Stimulated activated memory B cell treated with anti-CD40 and anti-IgM and Interleukin-4, amounts not matched to agents 10 μg/mL and 1 μg/mL and 100 μg/mL, for 72 hours (primary cell): Measurements from ENCODE around the gene SPEN.
"Not testable (repeated sequence)": the region's sequence is repeated elsewhere in the genome, so short reads cannot be mapped to it uniquely, and the experiment has no call there.

Experiments used
- ATAC-seq: fragments of 150-1000 bp; cut with Tn5 transposase; 2 replicates; pipeline ENCODE4 v1.10.0; 2021
- H3K27ac Mint-ChIP-seq: one replicate; pipeline ENCODE4 v1.8.0; 2022; ENCODE audit warnings: mild to moderate bottlenecking, mixed read lengths
- H3K27me3 Mint-ChIP-seq: one replicate; pipeline ENCODE4 v1.8.0; 2022; ENCODE audit warnings: mixed read lengths
- H3K36me3 Mint-ChIP-seq: one replicate; pipeline ENCODE4 v1.8.0; 2022; ENCODE audit warnings: mixed read lengths
- H3K4me1 Mint-ChIP-seq: one replicate; pipeline ENCODE4 v1.8.0; 2022; ENCODE audit warnings: mixed read lengths
- H3K4me3 Mint-ChIP-seq: one replicate; pipeline ENCODE4 v1.8.0; 2022; ENCODE audit warnings: mild to moderate bottlenecking, moderate library complexity, mixed read lengths
- H3K9me3 Mint-ChIP-seq: one replicate; pipeline ENCODE4 v1.8.0; 2022; ENCODE audit warnings: mixed read lengths

SPEN gene

GRCh38 chr1:15843826-15844572 is 3.5 kb upstream of the SPEN start:
- Mint-ChIP-seq H3K36me3 (peaks cover 6% of the 10 kb centered on the region), H3K4me3 (no peak overlapping the region), H3K4me1 (peaks cover 30% of the 10 kb centered on the region), H3K27ac (peak overlapping the region; percentile 62), H3K27me3 (no peaks in the 10 kb centered on the region), H3K9me3 (no peaks in the 10 kb centered on the region)
- ATAC-seq = no peak

DNA sequence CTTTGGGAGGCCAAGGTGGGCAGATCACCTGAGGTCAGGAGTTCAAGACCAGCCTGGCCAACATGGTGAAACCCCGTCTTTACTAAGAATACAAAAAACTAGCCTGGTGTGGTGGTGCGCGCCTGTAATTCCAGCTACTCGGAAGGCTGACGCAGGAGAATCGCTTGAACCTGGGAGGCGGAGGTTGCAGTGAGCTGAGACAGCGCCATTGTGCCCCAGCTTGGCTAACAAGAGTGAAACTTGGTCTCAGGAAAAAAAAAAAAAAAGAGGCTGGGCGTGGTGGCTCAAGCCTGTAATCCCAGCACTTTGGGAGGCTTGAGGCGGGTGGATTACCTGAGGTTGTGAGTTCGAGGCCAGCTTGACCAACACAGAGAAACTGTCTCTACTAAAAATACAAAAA is 1.5 kb upstream of the SPEN start:
- peaks cover 50% of the 10 kb centered on the region for H3K4me1 Mint-ChIP-seq
- ATAC-seq, H3K27me3 Mint-ChIP-seq, H3K27ac Mint-ChIP-seq, H3K9me3 Mint-ChIP-seq: not testable (repeated sequence)
- peaks cover 11% of the 10 kb centered on the region for H3K36me3 Mint-ChIP-seq
- H3K4me3 Mint-ChIP-seq = peak overlapping the region; percentile 54

DNA sequence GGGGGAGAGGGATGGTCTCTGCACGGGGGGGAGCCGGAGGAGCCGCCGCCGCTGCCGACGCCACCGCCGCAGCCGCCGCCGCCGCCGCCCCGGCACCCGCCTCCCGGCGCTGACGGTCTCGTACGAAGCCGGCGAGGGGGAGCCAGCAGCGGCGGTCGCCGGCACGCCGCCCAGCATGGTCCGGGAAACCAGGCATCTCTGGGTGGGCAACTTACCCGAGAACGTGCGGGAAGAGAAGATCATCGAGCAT is 311 bp downstream of the SPEN start:
- Mint-ChIP-seq H3K36me3 (peaks cover 11% of the 10 kb centered on the region), H3K4me1 (peaks cover 68% of the 10 kb centered on the region), H3K27me3 (no peaks in the 10 kb centered on the region), H3K27ac (peak overlapping the region; percentile 98), H3K9me3 (no peaks in the 10 kb centered on the region), H3K4me3 (peak overlapping the region; percentile 92)
- ATAC-seq = no peak

DNA sequence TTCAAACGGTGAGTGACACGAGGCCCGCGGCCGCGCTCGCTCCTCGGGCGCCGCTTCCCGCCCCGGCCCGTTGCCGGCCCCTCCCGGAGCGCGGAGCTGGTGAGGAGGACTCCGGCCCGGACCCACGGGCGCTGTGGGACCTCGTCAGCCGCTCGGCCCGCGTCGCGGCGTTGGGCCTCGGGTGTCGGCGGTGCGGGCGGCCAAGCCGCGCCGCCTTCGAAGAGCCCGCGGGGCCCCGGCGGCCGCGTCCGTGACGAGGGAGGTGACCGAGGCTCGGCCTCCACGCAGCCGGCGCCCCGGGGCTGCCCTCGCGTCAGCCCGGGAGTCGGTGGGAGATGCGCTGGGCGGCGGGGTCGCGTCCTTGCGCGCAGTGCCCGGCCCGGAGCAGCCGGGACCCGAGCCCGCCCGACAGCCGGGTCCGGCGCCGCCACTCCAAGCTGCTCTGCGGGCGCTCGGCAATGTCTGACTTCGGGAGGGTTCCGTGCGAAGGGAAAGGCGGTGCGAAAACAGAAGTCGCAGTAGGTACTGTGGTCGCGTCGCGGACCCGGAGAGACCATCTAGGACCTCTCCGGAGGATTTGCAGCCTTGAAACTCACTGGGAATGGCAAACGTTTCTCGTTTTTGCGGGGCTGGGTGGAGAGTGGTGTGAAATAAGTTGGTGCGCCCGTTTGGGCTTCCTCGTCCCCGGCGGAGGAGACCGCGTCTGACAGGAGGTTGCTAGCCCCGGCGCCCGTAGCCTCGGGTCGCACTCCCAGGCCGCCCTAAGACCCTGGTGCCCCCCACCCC is 829 bp downstream of the SPEN start:
- peaks cover 11% of the 10 kb centered on the region for H3K36me3 Mint-ChIP-seq
- peak overlapping the region; percentile 98 for H3K27ac Mint-ChIP-seq
- no peaks in the 10 kb centered on the region for H3K9me3 Mint-ChIP-seq
- peaks cover 68% of the 10 kb centered on the region for H3K4me1 Mint-ChIP-seq
- peak overlapping the region; percentile 100 for H3K4me3 Mint-ChIP-seq
- no peaks in the 10 kb centered on the region for H3K27me3 Mint-ChIP-seq
- peak; percentile 48 for ATAC-seq

- H3K27ac Mint-ChIP-seq = peak overlapping the region; percentile 98
- peak; percentile 20 for ATAC-seq
- H3K4me3 Mint-ChIP-seq = peak overlapping the region; percentile 100
- H3K9me3 Mint-ChIP-seq = no peaks in the 10 kb centered on the region
- no peaks in the 10 kb centered on the region for H3K27me3 Mint-ChIP-seq
- peaks cover 63% of the 10 kb centered on the region for H3K4me1 Mint-ChIP-seq
- peaks cover 11% of the 10 kb centered on the region for H3K36me3 Mint-ChIP-seq
Measured at GRCh38 chr1:15848929-15849774, 1.6 kb downstream of the SPEN start.

GRCh38 chr1:15849775-15850324 is 2.3 kb downstream of the SPEN start:
- peaks cover 11% of the 10 kb centered on the region for H3K36me3 Mint-ChIP-seq
- H3K27me3 Mint-ChIP-seq = no peaks in the 10 kb centered on the region
- H3K4me1 Mint-ChIP-seq = peaks cover 61% of the 10 kb centered on the region

DNA sequence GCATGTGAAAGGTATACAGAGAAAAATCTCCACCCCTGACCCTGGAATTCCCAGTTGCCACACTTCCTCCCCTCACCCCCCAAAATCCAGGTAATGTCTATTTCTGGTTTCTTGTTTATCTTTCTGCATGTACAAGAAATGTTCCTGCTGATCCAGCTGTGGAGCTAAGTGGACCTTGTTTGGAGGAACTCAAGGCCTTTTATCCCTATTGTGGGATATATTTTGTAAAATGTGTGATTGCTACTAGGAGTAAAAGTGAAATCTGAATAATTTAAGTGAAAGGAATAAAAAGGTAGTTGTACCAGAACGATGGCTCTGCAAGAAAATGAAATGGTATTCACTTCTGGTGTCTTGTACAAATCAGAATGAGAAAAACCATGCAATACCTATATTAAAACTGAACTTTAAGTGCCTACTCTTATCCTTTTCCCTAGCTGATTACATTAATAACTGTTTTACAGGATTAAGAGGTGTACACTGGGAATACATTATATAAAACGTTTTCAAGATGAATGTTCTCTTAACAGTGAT is 3.0 kb downstream of the SPEN start:
- H3K27me3 Mint-ChIP-seq = no peaks in the 10 kb centered on the region
- peak overlapping the region; percentile 54 for H3K4me3 Mint-ChIP-seq
- H3K4me1 Mint-ChIP-seq = peaks cover 55% of the 10 kb centered on the region
- H3K36me3 Mint-ChIP-seq = peaks cover 11% of the 10 kb centered on the region
- no peaks in the 10 kb centered on the region for H3K9me3 Mint-ChIP-seq
- peak overlapping the region; percentile 98 for H3K27ac Mint-ChIP-seq
- ATAC-seq = no peak

More at GRCh38 chr1:15849775-15850324, 2.3 kb downstream of the SPEN start:
- H3K27ac Mint-ChIP-seq = peak overlapping the region; percentile 98
- no peaks in the 10 kb centered on the region for H3K9me3 Mint-ChIP-seq
- H3K4me3 Mint-ChIP-seq = peak overlapping the region; percentile 100
- ATAC-seq = no peak

DNA sequence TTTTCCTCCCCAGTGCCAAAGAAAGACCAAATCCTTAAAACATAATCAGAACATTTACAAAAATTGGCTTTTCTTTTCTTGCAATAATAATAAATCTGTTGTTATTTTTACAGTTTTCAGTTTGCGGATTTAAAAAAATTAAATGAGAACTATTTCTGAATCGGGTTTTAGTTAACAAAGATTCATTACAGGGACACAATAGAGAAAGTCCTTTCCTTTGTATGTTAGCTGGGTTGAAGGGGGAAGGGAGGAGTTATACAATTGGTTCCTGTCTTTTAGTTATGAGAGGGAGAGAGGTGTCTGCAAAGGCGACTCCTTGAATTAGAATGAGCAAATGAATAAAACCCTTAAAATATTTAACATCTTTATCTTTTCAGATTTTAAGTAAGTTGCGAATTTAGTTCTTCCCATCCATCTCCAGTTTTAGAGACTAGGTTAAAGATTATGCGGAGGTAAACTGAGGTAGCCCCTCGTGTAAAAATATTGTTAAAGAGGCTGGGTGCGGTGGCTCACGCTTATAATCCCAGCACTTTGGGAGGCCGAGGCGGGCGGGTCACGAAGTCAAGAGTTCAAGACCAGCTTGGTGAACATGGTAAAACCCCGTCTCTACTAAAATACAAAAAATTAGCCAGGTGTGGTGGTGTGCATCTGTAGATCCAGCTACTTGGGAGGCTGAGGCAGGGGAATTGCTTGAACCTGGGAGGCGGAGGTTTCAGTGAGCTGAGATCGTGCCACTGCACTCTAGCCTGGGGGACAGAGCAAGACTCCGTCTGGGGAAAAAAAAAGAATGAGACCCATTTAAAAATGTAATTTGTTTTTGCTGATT is 3.9 kb downstream of the SPEN start:
- H3K27me3 Mint-ChIP-seq = no peaks in the 10 kb centered on the region
- H3K36me3 Mint-ChIP-seq = peaks cover 11% of the 10 kb centered on the region
- peak overlapping the region; percentile 98 for H3K27ac Mint-ChIP-seq
- peak overlapping the region; percentile 31 for H3K4me3 Mint-ChIP-seq
- peaks cover 46% of the 10 kb centered on the region for H3K4me1 Mint-ChIP-seq
- no peak for ATAC-seq
- no peaks in the 10 kb centered on the region for H3K9me3 Mint-ChIP-seq

DNA sequence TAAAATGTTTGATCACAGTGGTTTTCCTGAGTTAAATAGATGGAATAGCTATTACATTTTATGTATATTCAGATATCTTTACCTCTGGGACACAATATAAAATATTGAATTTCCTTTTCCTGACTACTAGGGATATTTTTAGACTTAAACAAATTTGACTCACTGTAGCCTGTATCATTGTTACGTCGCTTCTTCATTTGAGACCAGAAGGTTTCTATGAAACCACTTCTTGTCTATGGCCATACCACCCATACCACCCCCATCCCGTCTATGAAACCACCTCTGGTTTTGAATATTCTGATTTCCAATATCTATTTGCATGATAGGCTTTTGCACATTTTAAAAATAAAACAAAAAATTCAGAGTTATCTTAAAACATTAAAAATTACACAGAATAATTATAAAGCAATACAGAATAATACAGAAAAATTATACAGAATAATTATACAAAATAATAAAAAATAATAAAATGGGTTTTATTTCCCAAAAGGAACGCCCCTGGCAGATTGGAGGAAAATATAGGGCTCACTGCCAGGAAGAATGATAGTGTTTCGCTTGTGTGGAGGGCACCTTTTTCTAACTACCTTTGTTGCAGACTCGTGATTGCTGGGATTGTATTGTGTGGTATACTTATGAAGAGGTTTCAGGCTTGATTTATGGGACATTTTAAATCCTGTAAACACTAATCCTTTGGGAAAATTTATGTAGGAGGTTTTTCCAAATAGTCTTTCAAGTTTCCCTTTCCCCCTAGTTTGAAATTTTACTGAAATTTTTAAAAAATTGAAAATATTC is 4.7 kb downstream of the SPEN start:
- no peak for ATAC-seq
- peak overlapping the region; percentile 31 for H3K4me3 Mint-ChIP-seq
- H3K4me1 Mint-ChIP-seq = peaks cover 43% of the 10 kb centered on the region
- peaks cover 11% of the 10 kb centered on the region for H3K36me3 Mint-ChIP-seq
- no peaks in the 10 kb centered on the region for H3K27me3 Mint-ChIP-seq
- peak overlapping the region; percentile 98 for H3K27ac Mint-ChIP-seq
- no peaks in the 10 kb centered on the region for H3K9me3 Mint-ChIP-seq

- Mint-ChIP-seq H3K4me3 (no peak overlapping the region), H3K9me3 (no peaks in the 10 kb centered on the region), H3K36me3 (peaks cover 11% of the 10 kb centered on the region), H3K27me3 (no peaks in the 10 kb centered on the region), H3K27ac (no peak overlapping the region), H3K4me1 (peaks cover 44% of the 10 kb centered on the region)
- no peak for ATAC-seq
Measured at GRCh38 chr1:15852828-15853302, 5.4 kb downstream of the SPEN start.

GRCh38 chr1:15856888-15857287 is 9.4 kb downstream of the SPEN start:
- no peak for ATAC-seq
- peaks cover 36% of the 10 kb centered on the region for H3K4me1 Mint-ChIP-seq
- no peak overlapping the region for H3K4me3 Mint-ChIP-seq
- peaks cover 6% of the 10 kb centered on the region for H3K36me3 Mint-ChIP-seq
- H3K9me3 Mint-ChIP-seq = no peaks in the 10 kb centered on the region
- H3K27ac Mint-ChIP-seq = no peak overlapping the region
- H3K27me3 Mint-ChIP-seq = no peaks in the 10 kb centered on the region

DNA sequence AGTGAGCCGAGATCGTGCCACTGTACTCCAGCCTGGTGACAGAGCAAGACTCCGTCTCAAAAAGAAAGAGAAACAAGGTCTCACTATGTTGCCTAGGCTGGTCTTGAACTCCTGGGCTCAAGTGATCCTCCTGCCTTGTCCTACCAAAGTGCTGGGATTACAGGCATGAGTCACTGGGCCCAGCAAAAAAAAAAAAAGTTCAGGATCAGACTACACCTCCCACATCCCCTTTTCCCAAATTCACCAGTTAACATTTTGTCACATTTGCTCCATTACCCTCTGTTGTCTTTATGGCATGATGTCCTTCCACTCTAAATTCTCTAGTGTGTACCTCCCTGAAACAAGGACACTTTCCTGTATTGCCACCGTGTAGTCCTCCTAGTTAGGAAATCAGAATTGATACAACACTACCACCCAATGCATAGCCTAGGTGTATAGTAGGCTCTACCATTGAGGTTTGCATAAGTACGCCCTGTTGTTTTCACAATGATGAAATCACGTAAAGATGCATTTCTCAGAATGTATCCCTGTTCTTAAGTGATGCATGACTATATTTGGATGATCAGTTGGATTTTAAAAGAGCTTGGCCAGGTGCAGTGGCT is 10.7 kb downstream of the SPEN start:
- no peaks in the 10 kb centered on the region for H3K27me3 Mint-ChIP-seq
- no peaks in the 10 kb centered on the region for H3K9me3 Mint-ChIP-seq
- H3K4me3 Mint-ChIP-seq = no peak overlapping the region
- H3K4me1 Mint-ChIP-seq = peaks cover 33% of the 10 kb centered on the region
- peak overlapping the region; percentile 7 for H3K27ac Mint-ChIP-seq
- peaks cover 6% of the 10 kb centered on the region for H3K36me3 Mint-ChIP-seq
- ATAC-seq = no peak

- no peak for ATAC-seq
- Mint-ChIP-seq H3K36me3 (peaks cover 6% of the 10 kb centered on the region), H3K9me3 (no peaks in the 10 kb centered on the region), H3K4me1 (peaks cover 37% of the 10 kb centered on the region), H3K4me3 (no peak overlapping the region), H3K27ac (peak overlapping the region; percentile 7), H3K27me3 (no peaks in the 10 kb centered on the region)
Measured at GRCh38 chr1:15858672-15859372, 11.3 kb downstream of the SPEN start.
